GM18907 (cell line): Measurements from ENCODE around the gene HBG2.
"Not testable (repeated sequence)": the region's sequence is repeated elsewhere in the genome, so short reads cannot be mapped to it uniquely, and the experiment has no call there.

Source experiments
- ATAC-seq: cut with Tn5 transposase; IDR thresholded peaks from one replicate; pipeline ENCODE4 v1.9.1; 2021; ENCODE audit warnings: mild to moderate bottlenecking, moderate library complexity; ENCODE audit not compliant: unreplicated experiment

HBG2 gene

DNA sequence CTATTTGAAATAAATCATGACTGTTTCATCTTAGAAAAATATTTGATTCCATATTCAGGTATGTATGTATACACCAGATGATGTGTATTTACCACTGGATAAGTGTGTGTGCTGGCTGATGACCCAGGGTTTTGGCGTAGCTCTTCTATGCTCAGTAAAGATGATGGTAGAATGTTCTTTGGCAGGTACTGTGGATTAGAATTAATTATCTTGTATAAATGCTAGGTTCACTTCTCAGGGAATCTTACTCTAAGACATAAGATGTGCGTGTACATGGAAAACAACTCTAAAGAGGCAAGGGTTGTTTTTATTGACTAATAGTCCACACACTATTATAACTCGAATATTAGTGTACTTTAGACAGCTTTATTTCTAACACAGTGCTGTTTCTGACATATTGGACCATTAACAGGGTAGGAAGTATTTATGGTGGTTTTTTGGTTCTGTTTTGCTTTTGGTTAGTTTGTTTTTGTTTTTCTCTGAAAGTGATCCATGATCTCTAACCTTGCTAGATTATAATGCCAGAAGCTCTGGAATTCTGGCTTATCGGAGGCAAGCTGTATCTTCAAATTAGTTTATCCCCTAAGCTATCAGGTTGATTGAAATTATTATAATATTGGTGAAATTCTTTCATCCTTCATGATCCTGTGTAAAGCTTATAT, 3.9 kb downstream of the HBG2 start:
- ATAC-seq: no peak

GRCh38 chr11:5249807-5250396, 4.7 kb downstream of the HBG2 start, which contains the start of gene HBG1:
TSS of gene HBG1 (minus strand) at chr11:5249857. CDS start at chr11:5249804, 53 bp downstream.
- ATAC-seq: not testable (repeated sequence)

- ATAC-seq: not testable (repeated sequence)
These were observed 6.1 kb downstream of the HBG2 start for GRCh38 chr11:5248498-5248897.

DNA sequence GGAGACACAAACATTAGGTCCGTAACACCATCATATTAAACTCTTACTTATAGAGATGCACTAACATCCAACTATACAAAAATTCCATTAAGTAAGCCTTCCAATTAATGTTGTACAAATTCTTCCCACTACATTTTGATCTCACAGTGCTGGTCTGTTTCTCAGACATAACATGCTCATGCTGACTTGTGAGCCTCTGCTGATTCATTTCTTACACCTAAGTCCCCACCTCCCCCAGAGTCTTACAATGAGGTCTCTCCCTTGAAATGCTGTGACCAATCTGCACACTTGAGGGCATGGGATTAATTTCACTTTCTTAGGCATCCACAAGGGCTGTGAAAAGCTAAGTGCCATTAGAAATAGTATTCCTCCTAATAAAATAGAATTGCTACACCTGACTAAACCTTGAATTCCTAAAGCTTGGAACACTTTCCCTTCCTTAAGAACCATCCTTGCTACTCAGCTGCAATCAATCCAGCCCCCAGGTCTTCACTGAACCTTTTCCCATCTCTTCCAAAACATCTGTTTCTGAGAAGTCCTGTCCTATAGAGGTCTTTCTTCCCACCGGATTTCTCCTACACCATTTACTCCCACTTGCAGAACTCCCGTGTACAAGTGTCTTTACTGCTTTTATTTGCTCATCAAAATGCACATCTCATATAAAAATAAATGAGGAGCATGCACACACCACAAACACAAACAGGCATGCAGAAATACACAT, 6.9 kb downstream of the HBG2 start:
- ATAC-seq: no peak

- ATAC-seq: no peak
These were observed 7.7 kb downstream of the HBG2 start for GRCh38 chr11:5246772-5247471.

GRCh38 chr11:5245155-5245554, 9.4 kb downstream of the HBG2 start:
- no peak for ATAC-seq

DNA sequence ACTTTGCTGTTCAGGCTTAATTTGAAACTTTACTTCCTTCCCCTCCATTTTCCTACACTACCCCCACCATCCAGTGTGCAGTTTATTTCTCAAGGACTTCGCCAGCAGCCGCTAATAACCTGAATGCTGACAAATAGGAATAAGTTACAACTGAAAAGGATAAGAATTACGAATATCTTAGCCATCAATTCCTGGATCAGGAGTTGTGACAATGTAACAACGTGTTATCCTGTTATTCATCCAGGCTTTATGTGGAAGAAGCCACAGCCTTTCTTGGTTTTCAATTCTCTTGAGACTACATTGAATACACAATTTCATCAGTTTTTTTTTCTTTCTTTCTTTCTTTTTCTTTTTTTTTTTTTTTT, 10.8 kb downstream of the HBG2 start:
- ATAC-seq: no peak

DNA sequence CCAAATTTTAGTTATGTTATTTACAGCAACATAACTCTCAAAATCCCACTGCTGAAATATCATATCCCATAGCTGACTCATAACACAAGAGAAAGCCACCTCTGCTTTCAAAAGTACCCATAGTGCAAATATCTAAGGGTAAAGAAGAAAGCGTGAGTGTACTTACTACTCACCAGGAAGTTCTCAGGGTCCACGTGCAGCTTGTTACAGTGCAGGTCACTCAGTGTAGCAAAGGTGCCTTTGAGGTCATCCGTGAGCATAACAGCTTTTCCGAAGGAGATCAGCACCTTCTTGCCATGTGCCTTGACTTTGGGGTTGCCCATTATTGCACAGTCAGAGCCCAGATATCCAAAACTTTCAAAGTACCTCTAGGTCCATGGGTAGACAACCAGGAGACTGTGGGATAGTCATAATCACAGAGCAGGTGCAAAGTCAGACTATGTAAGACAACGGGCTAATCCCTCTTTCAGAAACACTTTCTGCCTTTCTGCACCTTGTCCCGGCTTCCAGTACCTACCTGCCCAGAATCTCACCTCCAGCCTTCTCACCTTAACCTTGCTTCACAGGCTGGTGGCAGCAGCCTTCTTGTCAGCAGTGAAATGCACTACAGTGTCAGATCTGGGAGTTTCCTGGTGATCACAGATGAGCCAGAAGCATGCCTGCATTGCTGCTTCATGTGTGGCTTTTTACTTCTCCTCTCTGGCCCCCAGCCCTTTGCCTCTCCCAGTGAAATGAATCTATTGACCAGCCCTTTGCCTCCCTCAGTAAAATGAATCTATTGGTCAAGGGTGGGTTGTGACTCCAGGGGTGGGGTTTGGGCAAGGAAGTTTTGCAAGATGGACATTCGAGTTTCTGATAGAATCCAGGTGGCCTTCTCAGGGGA, 11.4 kb downstream of the HBG2 start:
- no peak for ATAC-seq

GRCh38 chr11:5242208-5242607, 12.4 kb downstream of the HBG2 start:
- ATAC-seq: no peak

GRCh38 chr11:5241458-5241857, 13.1 kb downstream of the HBG2 start:
- ATAC-seq: no peak

DNA sequence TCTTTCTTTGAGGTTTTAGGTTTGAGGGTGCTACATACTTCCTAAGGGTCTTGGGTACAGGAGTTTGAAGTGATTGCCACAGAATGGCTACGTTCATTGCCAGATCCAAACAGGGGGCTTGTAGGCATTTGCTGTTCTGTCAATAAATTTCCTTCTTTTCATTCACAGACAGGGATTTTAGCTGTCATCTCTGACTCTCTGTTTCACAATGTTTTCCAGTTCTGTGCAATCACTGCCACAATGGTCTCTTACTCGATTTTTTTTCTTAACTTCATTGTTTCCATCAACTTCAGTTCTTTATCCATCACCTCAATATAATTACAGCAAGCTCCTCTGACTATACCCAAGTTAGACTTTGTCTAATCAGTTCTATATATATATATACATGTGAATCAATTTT, 14.1 kb downstream of the HBG2 start:
- no peak for ATAC-seq

GRCh38 chr11:5240056-5240455, 14.5 kb downstream of the HBG2 start:
- no peak for ATAC-seq

GRCh38 chr11:5239046-5239445, 15.5 kb downstream of the HBG2 start:
- ATAC-seq: no peak

- ATAC-seq: no peak
These were observed 16.1 kb downstream of the HBG2 start for GRCh38 chr11:5238486-5238885.

DNA sequence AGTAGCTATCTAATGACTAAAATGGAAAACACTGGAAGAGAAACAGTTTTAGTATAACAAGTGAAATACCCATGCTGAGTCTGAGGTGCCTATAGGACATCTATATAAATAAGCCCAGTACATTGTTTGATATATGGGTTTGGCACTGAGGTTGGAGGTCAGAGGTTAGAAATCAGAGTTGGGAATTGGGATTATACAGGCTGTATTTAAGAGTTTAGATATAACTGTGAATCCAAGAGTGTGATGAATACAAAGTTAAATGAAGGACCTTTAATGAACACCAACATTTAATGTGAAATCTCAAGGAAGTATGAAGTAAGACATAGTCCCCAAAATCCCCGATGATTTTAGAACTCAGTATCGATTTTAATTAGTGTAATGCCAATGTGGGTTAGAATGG, 17.2 kb downstream of the HBG2 start:
- no peak for ATAC-seq

DNA sequence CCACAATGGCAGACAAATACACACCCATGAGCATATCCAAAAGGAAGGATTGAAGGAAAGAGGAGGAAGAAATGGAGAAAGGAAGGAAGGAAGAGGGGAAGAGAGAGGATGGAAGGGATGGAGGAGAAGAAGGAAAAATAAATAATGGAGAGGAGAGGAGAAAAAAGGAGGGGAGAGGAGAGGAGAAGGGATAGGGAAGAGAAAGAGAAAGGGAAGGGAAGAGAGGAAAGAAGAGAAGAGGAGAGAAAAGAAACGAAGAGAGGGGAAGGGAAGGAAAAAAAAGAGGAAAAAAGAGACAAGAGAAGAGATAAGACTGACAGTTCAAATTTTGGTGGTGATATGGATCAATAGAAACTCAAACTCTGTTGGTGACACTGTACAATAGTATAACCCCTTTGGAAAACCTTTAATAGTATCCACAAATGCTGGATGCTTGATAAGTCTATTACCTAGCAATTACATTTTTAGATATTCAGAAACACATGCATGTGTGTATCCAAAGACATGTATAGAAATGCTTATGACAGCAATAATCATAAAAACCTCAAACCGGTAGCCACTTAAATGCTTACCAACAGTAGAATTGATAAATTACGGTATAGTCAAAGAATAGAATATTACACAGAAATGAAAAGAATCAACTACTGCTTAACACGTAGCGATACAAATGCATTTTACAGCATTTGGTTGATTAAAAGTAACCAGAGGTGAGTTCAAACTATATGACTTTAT, 19.1 kb downstream of the HBG2 start:
- ATAC-seq: no peak

DNA sequence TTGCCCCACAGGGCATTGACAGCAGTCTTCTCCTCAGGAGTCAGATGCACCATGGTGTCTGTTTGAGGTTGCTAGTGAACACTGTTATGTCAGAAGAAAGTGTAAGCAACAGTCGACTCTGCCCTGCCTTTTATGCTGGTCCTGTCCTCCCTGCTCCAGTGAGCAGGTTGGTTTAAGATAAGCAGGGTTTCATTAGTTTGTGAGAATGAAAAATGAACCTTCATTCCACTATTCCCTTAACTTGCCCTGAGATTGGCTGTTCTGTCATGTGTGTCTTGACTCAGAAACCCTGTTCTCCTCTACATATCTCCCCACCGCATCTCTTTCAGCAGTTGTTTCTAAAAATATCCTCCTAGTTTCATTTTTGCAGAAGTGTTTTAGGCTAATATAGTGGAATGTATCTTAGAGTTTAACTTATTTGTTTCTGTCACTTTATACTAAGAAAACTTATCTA, 20.2 kb downstream of the HBG2 start, which contains the start of gene HBD:
HBD (minus strand) TSS at position 103 of the 454 bp plus-strand sequence; CDS start at position 53, 50 bp downstream.
- peak; percentile 78 for ATAC-seq

GRCh38 chr11:5233307-5233706, 21.3 kb downstream of the HBG2 start:
- no peak for ATAC-seq

- ATAC-seq: no peak
These were observed 21.8 kb downstream of the HBG2 start for GRCh38 chr11:5232821-5233220.

DNA sequence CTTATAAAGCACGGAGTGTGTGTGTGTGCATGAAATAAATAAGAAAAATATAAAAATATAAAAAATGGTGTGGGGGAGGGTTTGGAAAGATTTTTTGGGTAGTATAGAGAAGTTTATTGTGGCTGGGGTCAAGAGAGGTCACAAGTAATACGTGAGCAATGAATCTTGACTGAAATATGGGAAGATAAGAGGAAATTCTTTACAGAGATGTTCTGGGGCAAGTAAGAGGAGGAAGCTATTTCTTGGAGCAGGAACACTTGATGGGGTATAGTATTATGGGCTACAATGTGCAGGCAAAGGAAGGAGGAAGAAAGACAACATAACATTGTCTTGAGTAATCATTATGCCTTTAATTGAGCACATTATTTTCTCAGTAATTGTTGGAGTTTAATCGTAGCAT, 22.4 kb downstream of the HBG2 start:
- no peak for ATAC-seq
